Measurements from ENCODE around the gene UGT1A3.

The UGT1A3 gene

GRCh38 chr2:233773854-233774253 is 45.0 kb downstream of the UGT1A3 start:
- POLR2A ChIA-PET, result no interaction called here
- CTCF ChIA-PET, result no interaction called here
- no peak for DNase-seq (ENCODE audit: extremely low spot score)
- no peak for TF ChIP-seq CTBP1 (IDR thresholded peaks at IDR 0.05; ENCODE audit: borderline replicate concordance)
- TF ChIP-seq FOXM1 (IDR thresholded peaks at IDR 0.05; ENCODE audit: borderline replicate concordance), result no peak
- TF ChIP-seq FOXK2 (IDR thresholded peaks at IDR 0.05), result no peak
- TF ChIP-seq L3MBTL2 (conservative IDR thresholded peaks at IDR 0.05), result no peak
- no peak for TF ChIP-seq ARNT (IDR thresholded peaks at IDR 0.05)
- TF ChIP-seq ELF4 (IDR thresholded peaks at IDR 0.05), result no peak
- no peak for TF ChIP-seq LEF1 (IDR thresholded peaks at IDR 0.05; ENCODE audit: borderline replicate concordance)
- TF ChIP-seq FOXA1 (IDR thresholded peaks at IDR 0.05), result no peak

GRCh38 chr2:233775414-233775813 is 46.6 kb downstream of the UGT1A3 start:
- CTCF ChIA-PET, result no interaction called here
- POLR2A ChIA-PET, result no interaction called here
- DNase-seq (ENCODE audit: extremely low spot score), result no peak
- TF ChIP-seq ELF4 (IDR thresholded peaks at IDR 0.05) (no peak), ZNF384 (IDR thresholded peaks at IDR 0.05) (no peak), TARDBP (IDR thresholded peaks at IDR 0.05) (no peak), CTBP1 (IDR thresholded peaks at IDR 0.05; ENCODE audit: borderline replicate concordance) (no peak), ARNT (IDR thresholded peaks at IDR 0.05) (no peak), PKNOX1 (IDR thresholded peaks at IDR 0.05) (no peak), BHLHE40 (IDR thresholded peaks at IDR 0.05; ENCODE audit: borderline replicate concordance) (no peak), FOXA1 (IDR thresholded peaks at IDR 0.05) (no peak), SUZ12 (IDR thresholded peaks at IDR 0.05) (no peak), SP1 (IDR thresholded peaks at IDR 0.05) (no peak), FOXK2 (IDR thresholded peaks at IDR 0.05) (no peak), L3MBTL2 (conservative IDR thresholded peaks at IDR 0.05) (no peak), HDGF (IDR thresholded peaks at IDR 0.05; ENCODE audit: borderline replicate concordance) (no peak), NFRKB (IDR thresholded peaks at IDR 0.05) (no peak), LEF1 (IDR thresholded peaks at IDR 0.05; ENCODE audit: borderline replicate concordance) (no peak), FOXM1 (IDR thresholded peaks at IDR 0.05; ENCODE audit: borderline replicate concordance) (no peak)

DNA sequence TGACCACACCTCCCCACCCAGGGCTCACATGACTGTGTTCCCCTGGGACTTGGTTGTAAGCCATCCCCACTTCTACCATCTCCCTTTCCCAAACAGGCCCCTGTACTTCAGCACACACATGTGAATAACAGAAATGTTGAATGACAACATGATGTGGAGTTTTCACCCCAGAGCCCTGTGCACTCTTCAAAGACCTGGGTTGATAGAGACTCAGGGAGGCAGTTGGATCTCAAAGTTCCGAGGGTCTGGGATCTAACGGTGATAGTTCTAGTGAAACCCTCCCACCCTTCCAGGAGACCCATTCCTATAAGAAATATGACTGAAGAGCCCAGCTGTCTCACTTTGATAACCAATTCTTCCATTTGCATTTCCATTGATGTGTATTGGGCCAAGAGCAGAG is 49.2 kb downstream of the UGT1A3 start, which contains the start of gene MROH2A:
Gene MROH2A, plus strand, starts transcription at position 301 of the 400 bp plus-strand sequence. CDS start 1,029 bp downstream, outside the sequence.
- CTCF ChIA-PET, result no interaction called here
- POLR2A ChIA-PET, result no interaction called here
- no peak for DNase-seq (ENCODE audit: extremely low spot score)
- TF ChIP-seq FOXM1 (IDR thresholded peaks at IDR 0.05; ENCODE audit: borderline replicate concordance) (no peak), SUZ12 (IDR thresholded peaks at IDR 0.05) (no peak), ARNT (IDR thresholded peaks at IDR 0.05) (no peak), BHLHE40 (IDR thresholded peaks at IDR 0.05; ENCODE audit: borderline replicate concordance) (no peak), FOXA1 (IDR thresholded peaks at IDR 0.05) (no peak), L3MBTL2 (conservative IDR thresholded peaks at IDR 0.05) (no peak)

GRCh38 chr2:233779722-233780121 is 50.9 kb downstream of the UGT1A3 start:
- no peak for DNase-seq (ENCODE audit: extremely low spot score)
- POLR2A ChIA-PET, result no interaction called here
- TF ChIP-seq FOXA1 (IDR thresholded peaks at IDR 0.05), result no peak
- TF ChIP-seq HDGF (IDR thresholded peaks at IDR 0.05; ENCODE audit: borderline replicate concordance), result no peak
- no peak for TF ChIP-seq LEF1 (IDR thresholded peaks at IDR 0.05; ENCODE audit: borderline replicate concordance)
- no peak for TF ChIP-seq SP1 (IDR thresholded peaks at IDR 0.05)
- no peak for TF ChIP-seq PKNOX1 (IDR thresholded peaks at IDR 0.05)
- TF ChIP-seq FOXM1 (IDR thresholded peaks at IDR 0.05; ENCODE audit: borderline replicate concordance), result no peak
- TF ChIP-seq CTBP1 (IDR thresholded peaks at IDR 0.05; ENCODE audit: borderline replicate concordance), result no peak
- no peak for TF ChIP-seq TARDBP (IDR thresholded peaks at IDR 0.05)
- TF ChIP-seq ZNF384 (IDR thresholded peaks at IDR 0.05), result no peak
- no peak for TF ChIP-seq NFRKB (IDR thresholded peaks at IDR 0.05)
- TF ChIP-seq ELF4 (IDR thresholded peaks at IDR 0.05), result no peak
- TF ChIP-seq SUZ12 (IDR thresholded peaks at IDR 0.05), result no peak
- TF ChIP-seq L3MBTL2 (conservative IDR thresholded peaks at IDR 0.05), result no peak
- TF ChIP-seq BHLHE40 (IDR thresholded peaks at IDR 0.05; ENCODE audit: borderline replicate concordance), result no peak
- TF ChIP-seq FOXK2 (IDR thresholded peaks at IDR 0.05), result no peak
- no peak for TF ChIP-seq ARNT (IDR thresholded peaks at IDR 0.05)
- CTCF ChIA-PET, result no interaction called here

GRCh38 chr2:233780771-233781170 is 51.9 kb downstream of the UGT1A3 start:
- DNase-seq (ENCODE audit: extremely low spot score), result no peak
- CTCF ChIA-PET, result interaction anchor here (0.6 kb wide), 1 partner anchor 1168 kb away, joined by 3 read pairs; no protein-coding TSS in a partner anchor
- POLR2A ChIA-PET, result no interaction called here
- TF ChIP-seq FOXA1 (IDR thresholded peaks at IDR 0.05) (no peak), CTBP1 (IDR thresholded peaks at IDR 0.05; ENCODE audit: borderline replicate concordance) (no peak), SUZ12 (IDR thresholded peaks at IDR 0.05) (no peak), SP1 (IDR thresholded peaks at IDR 0.05) (no peak), BHLHE40 (IDR thresholded peaks at IDR 0.05; ENCODE audit: borderline replicate concordance) (no peak), L3MBTL2 (conservative IDR thresholded peaks at IDR 0.05) (no peak), HDGF (IDR thresholded peaks at IDR 0.05; ENCODE audit: borderline replicate concordance) (no peak), FOXM1 (IDR thresholded peaks at IDR 0.05; ENCODE audit: borderline replicate concordance) (no peak), PKNOX1 (IDR thresholded peaks at IDR 0.05) (no peak), ZNF384 (IDR thresholded peaks at IDR 0.05) (no peak), FOXK2 (IDR thresholded peaks at IDR 0.05) (no peak), NFRKB (IDR thresholded peaks at IDR 0.05) (no peak), ARNT (IDR thresholded peaks at IDR 0.05) (no peak), TARDBP (IDR thresholded peaks at IDR 0.05) (no peak), LEF1 (IDR thresholded peaks at IDR 0.05; ENCODE audit: borderline replicate concordance) (no peak), ELF4 (IDR thresholded peaks at IDR 0.05) (no peak)

DNA sequence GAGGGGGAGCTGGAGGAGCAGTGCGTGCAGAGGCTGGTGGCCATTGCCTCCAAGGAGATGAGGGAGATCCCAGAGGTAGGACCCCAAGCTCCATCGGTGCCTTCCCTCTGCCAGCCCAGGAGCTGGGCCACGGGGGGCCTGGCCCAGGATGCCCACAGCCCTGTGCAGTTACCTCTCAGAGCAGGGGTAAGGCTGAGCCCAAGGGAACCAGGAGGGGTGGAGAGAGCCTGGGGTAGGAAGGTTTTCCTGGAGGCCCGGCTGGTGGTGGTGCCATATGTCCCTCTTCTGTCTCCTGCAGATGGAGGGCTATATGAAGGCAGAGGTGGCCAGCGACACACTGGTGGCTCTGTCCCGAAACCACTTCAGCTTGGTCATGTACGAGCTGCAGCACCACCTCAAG is 60.7 kb downstream of the UGT1A3 start:
- no peak for TF ChIP-seq L3MBTL2 (conservative IDR thresholded peaks at IDR 0.05)
- TF ChIP-seq ELF4 (IDR thresholded peaks at IDR 0.05), result no peak
- no peak for TF ChIP-seq HDGF (IDR thresholded peaks at IDR 0.05; ENCODE audit: borderline replicate concordance)
- TF ChIP-seq FOXK2 (IDR thresholded peaks at IDR 0.05), result no peak
- TF ChIP-seq FOXA1 (IDR thresholded peaks at IDR 0.05), result no peak
- no peak for TF ChIP-seq FOXM1 (IDR thresholded peaks at IDR 0.05; ENCODE audit: borderline replicate concordance)
- no peak for TF ChIP-seq SP1 (IDR thresholded peaks at IDR 0.05)
- no peak for TF ChIP-seq CTBP1 (IDR thresholded peaks at IDR 0.05; ENCODE audit: borderline replicate concordance)
- TF ChIP-seq BHLHE40 (IDR thresholded peaks at IDR 0.05; ENCODE audit: borderline replicate concordance), result no peak
- no peak for TF ChIP-seq PKNOX1 (IDR thresholded peaks at IDR 0.05)
- TF ChIP-seq TARDBP (IDR thresholded peaks at IDR 0.05), result no peak
- CTCF ChIA-PET, result no interaction called here
- POLR2A ChIA-PET, result no interaction called here
- DNase-seq (ENCODE audit: extremely low spot score), result no peak

Data from HEK293T (cell line).